Thoracic aorta (tissue), 2 donors: ENCODE data around the gene TYW1B. TPM values are rescaled to one million over a fixed set of nuclear protein-coding genes. Genes with fewer than 3 reads are reported as not detected.
"Not testable (repeated sequence)": the region's sequence is repeated elsewhere in the genome, so short reads cannot be mapped to it uniquely, and the experiment has no call there.

ENCODE experiments used
- ATAC-seq: fragments of 150-250 bp; one replicate; pipeline ENCODE4 v1.8.0; 2017; ENCODE audit warnings: low read depth; ENCODE audit not compliant: insufficient number of reproducible peaks, low FRiP score
- DNase-seq: peaks from one replicate; pipeline ENCODE4 v3.0.0-alpha.2; 2020; ENCODE audit warnings: low spot score
- H3K27ac ChIP-seq, 2 donors: fragments of 200-600 bp; sonication (generic); 1 replicate in 1 of 2; 2 replicates in 1 of 2; pipeline ENCODE4 v1.5.1; 2016; ENCODE audit warnings: mild to moderate bottlenecking in 2 of 2, moderate library complexity in 2 of 2
- H3K27me3 ChIP-seq: fragments of 200-600 bp; sonication (generic); replicated peaks from 2 replicates; pipeline ENCODE4 v1.6.0; 2016; ENCODE audit warnings: mild to moderate bottlenecking; ENCODE audit not compliant: insufficient read depth
- H3K36me3 ChIP-seq: fragments of 200-600 bp; sonication (generic); one replicate; pipeline ENCODE4 v1.5.1; 2016
- H3K4me1 ChIP-seq, 2 donors: fragments of 200-600 bp; sonication (generic); 1 replicate in 1 of 2; 2 replicates in 1 of 2; pipeline versions ENCODE4 v1.5.1 to v1.6.0; 2016; ENCODE audit warnings: low read depth in 2 of 2, mild to moderate bottlenecking in 1 of 2; ENCODE audit not compliant: control insufficient read depth in 1 of 2
- H3K4me3 ChIP-seq: fragments of 200-600 bp; sonication (generic); 2 replicates; pipeline ENCODE4 v1.5.1; 2016; ENCODE audit warnings: mild to moderate bottlenecking
- H3K9me3 ChIP-seq: fragments of 200-600 bp; sonication (generic); 2 replicates; pipeline ENCODE4 v1.5.1; 2016
- total RNA-seq, 2 donors: library from RNA; depleted of rRNA; stranded (reverse); fragments of >200 nt; gene quantifications; one replicate each; pipeline versions ENCODE4 v1.1.0 to v1.2.3, GENCODE V29; 2016
- TF ChIP-seq, protein P1 (sequence below): fragments of 200-600 bp; sonication (generic); IDR thresholded peaks from one replicate; pipeline ENCODE4 v1.5.1; 2019; ENCODE audit warnings: antibody characterized with exemption

Gene TYW1B
- total RNA-seq, 2 donors from 2014 or later: 1.1 to 6.8 TPM

DNA sequence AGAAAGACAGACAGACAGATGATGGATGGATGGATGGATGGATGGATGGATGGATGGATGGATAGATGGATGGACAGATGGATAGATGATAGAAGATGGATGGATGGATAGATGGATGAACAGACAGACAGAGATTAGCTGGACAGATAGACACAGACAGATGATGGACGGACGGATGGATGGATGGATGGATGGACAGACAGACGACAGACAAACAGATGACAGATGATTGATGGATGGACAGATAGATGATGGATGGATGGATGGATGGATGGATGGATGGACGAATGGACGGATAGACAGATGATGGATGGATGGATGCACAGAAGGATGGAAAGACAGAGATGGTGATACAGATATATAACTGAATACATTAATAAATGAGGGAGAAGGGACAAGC, 224.9 kb downstream of the TYW1B start:
- Histone ChIP-seq H3K27me3 (no peaks in the 10 kb centered on the region), H3K27ac (no peak overlapping the region), H3K4me3 (no peak overlapping the region), H3K4me1 (no peaks in the 10 kb centered on the region), H3K9me3 (no peaks in the 10 kb centered on the region), H3K36me3 (no peaks in the 10 kb centered on the region)
- no peak for DNase-seq
- no peak for ATAC-seq
- TF ChIP-seq, protein P1, sequence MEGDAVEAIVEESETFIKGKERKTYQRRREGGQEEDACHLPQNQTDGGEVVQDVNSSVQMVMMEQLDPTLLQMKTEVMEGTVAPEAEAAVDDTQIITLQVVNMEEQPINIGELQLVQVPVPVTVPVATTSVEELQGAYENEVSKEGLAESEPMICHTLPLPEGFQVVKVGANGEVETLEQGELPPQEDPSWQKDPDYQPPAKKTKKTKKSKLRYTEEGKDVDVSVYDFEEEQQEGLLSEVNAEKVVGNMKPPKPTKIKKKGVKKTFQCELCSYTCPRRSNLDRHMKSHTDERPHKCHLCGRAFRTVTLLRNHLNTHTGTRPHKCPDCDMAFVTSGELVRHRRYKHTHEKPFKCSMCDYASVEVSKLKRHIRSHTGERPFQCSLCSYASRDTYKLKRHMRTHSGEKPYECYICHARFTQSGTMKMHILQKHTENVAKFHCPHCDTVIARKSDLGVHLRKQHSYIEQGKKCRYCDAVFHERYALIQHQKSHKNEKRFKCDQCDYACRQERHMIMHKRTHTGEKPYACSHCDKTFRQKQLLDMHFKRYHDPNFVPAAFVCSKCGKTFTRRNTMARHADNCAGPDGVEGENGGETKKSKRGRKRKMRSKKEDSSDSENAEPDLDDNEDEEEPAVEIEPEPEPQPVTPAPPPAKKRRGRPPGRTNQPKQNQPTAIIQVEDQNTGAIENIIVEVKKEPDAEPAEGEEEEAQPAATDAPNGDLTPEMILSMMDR: no peak

GRCh38 chr7:72601683-72602082, 226.3 kb downstream of the TYW1B start:
- H3K27me3 ChIP-seq, H3K4me1 ChIP-seq, ATAC-seq, H3K9me3 ChIP-seq, H3K27ac ChIP-seq, H3K36me3 ChIP-seq, DNase-seq, H3K4me3 ChIP-seq: not testable (repeated sequence)

- H3K4me3 ChIP-seq, H3K9me3 ChIP-seq, H3K4me1 ChIP-seq, ATAC-seq, H3K27me3 ChIP-seq, H3K36me3 ChIP-seq, DNase-seq, H3K27ac ChIP-seq: not testable (repeated sequence)
Observed at GRCh38 chr7:72590023-72590422, 238.0 kb downstream of the TYW1B start.

GRCh38 chr7:72587267-72587666, 240.7 kb downstream of the TYW1B start:
- not testable (repeated sequence) for H3K36me3 ChIP-seq, DNase-seq, ATAC-seq, H3K27me3 ChIP-seq, H3K27ac ChIP-seq, H3K9me3 ChIP-seq, H3K4me3 ChIP-seq, H3K4me1 ChIP-seq

DNA sequence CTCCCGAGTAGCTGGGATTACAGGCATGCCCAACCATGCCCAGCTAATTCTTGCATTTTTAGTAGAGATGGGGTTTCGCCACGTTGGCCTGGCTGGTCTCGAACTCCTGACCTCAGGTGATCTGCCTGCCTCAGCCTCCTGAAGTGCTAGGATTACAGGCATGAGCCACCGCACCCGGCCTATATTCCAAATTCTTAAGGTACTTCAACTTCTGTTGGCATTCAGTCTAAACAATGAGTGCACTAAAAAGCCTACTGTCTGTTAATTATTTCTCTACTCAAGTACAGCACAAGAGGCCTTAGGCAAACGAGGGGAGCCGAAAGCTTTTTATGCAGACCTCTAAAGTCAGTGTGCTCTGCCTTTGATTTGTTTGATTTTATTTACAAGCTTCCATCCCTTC, 243.4 kb downstream of the TYW1B start:
- not testable (repeated sequence) for ATAC-seq, H3K27ac ChIP-seq, H3K4me1 ChIP-seq, H3K36me3 ChIP-seq, H3K27me3 ChIP-seq, DNase-seq, H3K9me3 ChIP-seq, H3K4me3 ChIP-seq

DNA sequence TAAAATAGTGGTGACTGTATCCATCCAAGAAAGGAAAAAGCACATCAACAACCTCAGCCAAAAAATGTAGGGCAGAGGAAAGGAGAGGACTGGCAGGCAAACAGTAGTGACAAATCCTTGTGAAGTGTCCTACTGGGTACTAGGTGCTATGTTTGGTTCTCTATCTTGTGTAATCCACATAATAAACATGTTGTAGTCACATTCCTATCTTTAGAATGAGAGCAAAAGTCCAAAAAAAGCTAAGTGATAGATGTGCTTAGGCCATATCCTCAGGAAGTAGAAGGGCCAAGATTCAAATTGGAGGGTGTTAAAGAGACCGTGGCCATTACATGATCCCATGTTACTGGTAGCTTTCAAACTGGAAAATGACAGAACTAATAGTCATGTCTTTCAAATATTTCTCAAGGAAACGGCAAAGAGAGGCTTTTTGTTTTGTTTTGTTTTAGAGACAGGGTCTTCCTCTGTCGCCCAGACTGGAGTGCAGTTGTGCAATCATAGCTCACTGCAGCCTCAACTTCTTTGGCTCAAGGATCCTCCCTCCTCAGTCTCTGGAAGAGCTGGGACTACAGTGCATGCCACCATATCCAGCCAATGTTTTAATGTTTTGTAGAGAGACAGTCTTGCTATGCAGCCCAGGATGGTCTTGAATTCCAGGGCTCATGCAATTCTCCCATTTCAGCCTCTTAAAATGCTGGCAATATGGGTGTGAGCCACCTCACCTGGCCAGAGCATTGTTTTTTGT, 244.2 kb downstream of the TYW1B start:
- H3K27me3 ChIP-seq, ATAC-seq, H3K9me3 ChIP-seq, H3K4me3 ChIP-seq, H3K27ac ChIP-seq, H3K4me1 ChIP-seq, DNase-seq, H3K36me3 ChIP-seq: not testable (repeated sequence)

- H3K27ac ChIP-seq, H3K4me3 ChIP-seq, DNase-seq, H3K4me1 ChIP-seq, H3K36me3 ChIP-seq, H3K9me3 ChIP-seq, H3K27me3 ChIP-seq, ATAC-seq: not testable (repeated sequence)
Observed at GRCh38 chr7:72580142-72580770, 247.7 kb downstream of the TYW1B start.

GRCh38 chr7:72577107-72577506, 250.9 kb downstream of the TYW1B start:
- TF ChIP-seq, protein P1: no peak
- H3K27me3 ChIP-seq: no peaks in the 10 kb centered on the region

DNA sequence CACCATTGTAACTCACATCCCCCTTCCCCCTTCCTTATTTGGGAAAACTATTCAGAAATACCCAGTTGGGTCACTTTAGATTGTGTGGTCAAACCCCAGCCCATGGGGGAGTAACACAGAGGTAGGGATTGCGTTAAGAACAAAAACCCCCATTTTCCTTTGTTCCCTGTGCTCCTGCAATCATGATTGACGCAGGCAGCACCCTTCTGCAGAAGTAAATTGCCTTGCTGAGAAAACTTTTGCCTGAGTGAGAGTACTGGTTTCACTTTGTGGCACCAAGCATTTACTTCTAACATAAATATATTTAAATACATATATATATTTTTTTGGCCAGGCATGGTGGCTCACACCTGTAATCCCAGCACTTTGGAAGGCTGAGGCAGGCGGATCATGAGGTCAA, 266.0 kb downstream of the TYW1B start:
- not testable (repeated sequence) for ATAC-seq, H3K27me3 ChIP-seq, H3K36me3 ChIP-seq, H3K27ac ChIP-seq, DNase-seq, H3K4me1 ChIP-seq, H3K4me3 ChIP-seq, H3K9me3 ChIP-seq

More at GRCh38 chr7:72577107-72577506, 250.9 kb downstream of the TYW1B start:
- ATAC-seq: no peak
- no peaks in the 10 kb centered on the region for H3K36me3 ChIP-seq
- DNase-seq: no peak
- no peak overlapping the region for H3K27ac ChIP-seq
- no peaks in the 10 kb centered on the region for H3K4me1 ChIP-seq
- no peak overlapping the region for H3K4me3 ChIP-seq
- no peaks in the 10 kb centered on the region for H3K9me3 ChIP-seq

DNA sequence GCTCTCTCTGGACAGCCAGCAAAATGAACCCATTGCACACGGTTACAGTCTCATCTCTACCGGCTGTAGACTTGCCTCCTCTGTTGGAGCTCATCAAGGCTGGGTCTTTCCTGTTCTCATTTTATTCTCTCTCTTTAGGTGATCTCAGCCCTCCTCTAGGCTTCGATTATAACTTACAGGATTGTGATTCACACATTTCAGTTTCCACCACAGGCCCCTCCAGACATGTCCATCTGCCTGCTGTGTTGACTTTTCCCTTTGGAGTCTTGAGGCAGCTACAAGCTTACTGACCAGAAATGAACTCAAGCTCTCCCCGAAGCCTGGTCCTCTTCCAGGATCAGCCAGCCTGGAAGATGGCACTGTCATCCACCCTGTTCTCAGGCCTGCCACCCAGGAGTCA, 268.5 kb downstream of the TYW1B start:
- not testable (repeated sequence) for H3K4me3 ChIP-seq, H3K27me3 ChIP-seq, H3K27ac ChIP-seq, ATAC-seq, H3K36me3 ChIP-seq, DNase-seq, H3K9me3 ChIP-seq, H3K4me1 ChIP-seq

DNA sequence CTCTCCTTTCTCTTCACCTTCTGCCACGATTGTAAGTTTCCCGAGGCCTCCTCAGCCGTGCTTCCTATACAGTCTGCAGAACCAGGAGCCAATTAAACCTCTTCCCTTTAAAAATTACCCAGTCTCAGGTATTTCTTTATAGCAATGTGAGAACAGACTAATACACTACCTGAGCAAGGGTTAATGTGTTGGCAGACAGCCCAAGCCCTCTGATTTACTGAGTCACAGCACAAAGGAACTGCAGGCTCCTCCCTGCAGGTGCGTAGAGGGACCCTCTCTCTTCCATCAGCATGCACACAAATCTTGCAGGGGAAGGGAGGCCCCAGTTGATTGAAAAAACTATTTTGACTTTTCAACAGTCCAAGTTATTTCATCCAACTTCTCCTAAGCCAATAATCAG, 271.3 kb downstream of the TYW1B start:
- not testable (repeated sequence) for H3K27me3 ChIP-seq, H3K27ac ChIP-seq, H3K9me3 ChIP-seq

More for the DNA sequence above, 271.3 kb downstream of the TYW1B start:
- H3K4me3 ChIP-seq, H3K4me1 ChIP-seq, H3K36me3 ChIP-seq, DNase-seq, ATAC-seq: not testable (repeated sequence)
